AG09319 (cell line): ENCODE measurements around the gene FAM177A1.
A peak's percentile ranks its signal among the peaks of the same experiment; 100 is the strongest.

Experiments
- DNase-seq: peaks from one replicate; pipeline ENCODE4 v3.0.0-alpha.2; 2010; ENCODE audit warnings: low read depth; ENCODE audit errors: extremely low read depth
- TF ChIP-seq, protein P1 (sequence below): IDR thresholded peaks from 2 replicates; pipeline ENCODE4 v1.5.1; 2011; ENCODE audit warnings: low read depth, mild to moderate bottlenecking, inconsistent platforms, low read length, moderate library complexity

Gene FAM177A1

DNA sequence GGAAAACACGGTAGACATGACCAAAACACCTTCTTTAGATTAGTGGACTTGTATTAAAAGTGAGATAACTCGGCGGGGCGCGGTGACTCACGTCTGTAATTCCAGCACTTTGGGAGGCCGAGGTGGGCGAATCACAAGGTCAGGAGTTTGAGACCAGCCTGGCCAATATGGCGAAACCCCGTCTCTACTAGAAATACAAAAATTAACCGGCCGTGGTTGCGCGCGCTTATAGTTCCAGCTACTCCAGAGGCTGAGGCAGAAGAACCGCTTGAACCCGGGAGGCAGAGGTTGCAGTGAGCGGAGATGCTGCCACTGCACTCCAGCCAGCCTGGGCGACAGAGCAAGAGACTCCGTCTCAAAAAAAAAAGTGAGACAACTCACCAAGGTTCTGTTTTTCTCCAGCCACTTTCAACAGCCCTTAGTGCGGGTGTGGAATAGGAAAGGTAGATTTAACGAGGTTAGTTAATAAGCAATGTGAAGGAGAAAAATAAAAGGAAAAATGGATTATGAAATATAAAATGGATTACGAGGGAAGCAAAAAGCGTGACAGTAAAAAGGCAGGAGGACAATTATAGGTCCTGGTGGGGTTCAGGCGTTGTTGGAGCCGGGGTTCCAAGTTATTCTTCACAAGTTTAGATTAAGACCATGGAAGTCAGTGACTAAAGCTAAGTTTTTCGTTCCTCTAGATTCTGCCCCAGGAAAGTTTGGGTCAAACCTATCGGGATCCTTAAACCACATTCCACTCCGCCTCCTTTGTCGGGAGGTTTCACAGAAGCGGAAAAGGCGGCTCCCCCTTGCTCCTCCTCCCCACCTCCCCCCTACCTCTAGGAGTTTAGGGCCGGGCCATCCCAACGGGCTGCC lies 75.2 kb downstream of the FAM177A1 start:
- DNase-seq = no peak
- TF ChIP-seq, protein P1, sequence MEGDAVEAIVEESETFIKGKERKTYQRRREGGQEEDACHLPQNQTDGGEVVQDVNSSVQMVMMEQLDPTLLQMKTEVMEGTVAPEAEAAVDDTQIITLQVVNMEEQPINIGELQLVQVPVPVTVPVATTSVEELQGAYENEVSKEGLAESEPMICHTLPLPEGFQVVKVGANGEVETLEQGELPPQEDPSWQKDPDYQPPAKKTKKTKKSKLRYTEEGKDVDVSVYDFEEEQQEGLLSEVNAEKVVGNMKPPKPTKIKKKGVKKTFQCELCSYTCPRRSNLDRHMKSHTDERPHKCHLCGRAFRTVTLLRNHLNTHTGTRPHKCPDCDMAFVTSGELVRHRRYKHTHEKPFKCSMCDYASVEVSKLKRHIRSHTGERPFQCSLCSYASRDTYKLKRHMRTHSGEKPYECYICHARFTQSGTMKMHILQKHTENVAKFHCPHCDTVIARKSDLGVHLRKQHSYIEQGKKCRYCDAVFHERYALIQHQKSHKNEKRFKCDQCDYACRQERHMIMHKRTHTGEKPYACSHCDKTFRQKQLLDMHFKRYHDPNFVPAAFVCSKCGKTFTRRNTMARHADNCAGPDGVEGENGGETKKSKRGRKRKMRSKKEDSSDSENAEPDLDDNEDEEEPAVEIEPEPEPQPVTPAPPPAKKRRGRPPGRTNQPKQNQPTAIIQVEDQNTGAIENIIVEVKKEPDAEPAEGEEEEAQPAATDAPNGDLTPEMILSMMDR = no peak

DNA sequence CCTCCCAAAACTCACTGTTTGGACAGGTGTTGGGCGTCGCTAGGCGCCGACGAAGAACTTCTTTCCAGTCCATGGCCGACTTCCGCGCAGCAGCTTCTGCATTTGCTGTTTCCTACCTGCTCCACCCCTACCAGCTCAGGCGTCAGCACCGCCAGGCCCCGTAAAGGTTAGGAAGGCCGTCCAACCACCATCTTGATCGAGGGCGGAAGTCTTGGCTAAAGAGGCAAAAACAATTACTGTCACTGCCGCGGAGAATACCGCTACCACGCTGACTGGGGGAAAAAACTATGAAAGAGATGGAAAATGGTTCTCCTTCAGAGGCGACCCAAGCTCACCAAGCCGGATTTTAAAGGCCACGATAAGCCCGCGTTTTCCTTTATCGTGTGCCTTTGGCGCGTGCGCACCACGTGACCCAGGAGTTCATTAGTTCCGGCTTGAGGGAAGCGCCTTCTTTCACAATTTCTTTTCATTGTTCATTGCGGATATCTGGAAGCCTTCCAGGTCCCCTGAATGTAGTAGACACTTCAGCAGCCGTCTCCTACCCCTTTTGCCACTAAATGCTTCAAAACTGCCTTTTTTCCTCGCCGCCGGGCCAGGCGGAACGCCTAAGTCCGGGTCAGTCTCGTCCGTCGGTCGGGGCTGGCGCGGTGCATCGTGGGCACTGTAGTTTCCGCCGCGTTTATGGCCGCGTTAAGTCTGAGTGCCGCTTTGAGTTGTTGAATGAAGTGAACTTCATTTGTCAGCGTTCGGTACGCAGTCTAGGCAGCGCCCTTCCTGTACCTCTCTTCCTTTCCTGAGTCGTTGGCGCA lies 76.0 kb downstream of the FAM177A1 start, which contains the start of the genes PPP2R3C and PRORP:
Gene PPP2R3C, minus strand, starts transcription at position 104 of the 809 bp plus-strand sequence. Its CDS starts 31 bp downstream, at position 73.
Gene PRORP, plus strand, starts transcription at position 666 of the 809 bp plus-strand sequence. CDS start 694 bp downstream, outside the sequence.
- TF ChIP-seq, protein P1 = no peak
- DNase-seq = peak; percentile 72

DNA sequence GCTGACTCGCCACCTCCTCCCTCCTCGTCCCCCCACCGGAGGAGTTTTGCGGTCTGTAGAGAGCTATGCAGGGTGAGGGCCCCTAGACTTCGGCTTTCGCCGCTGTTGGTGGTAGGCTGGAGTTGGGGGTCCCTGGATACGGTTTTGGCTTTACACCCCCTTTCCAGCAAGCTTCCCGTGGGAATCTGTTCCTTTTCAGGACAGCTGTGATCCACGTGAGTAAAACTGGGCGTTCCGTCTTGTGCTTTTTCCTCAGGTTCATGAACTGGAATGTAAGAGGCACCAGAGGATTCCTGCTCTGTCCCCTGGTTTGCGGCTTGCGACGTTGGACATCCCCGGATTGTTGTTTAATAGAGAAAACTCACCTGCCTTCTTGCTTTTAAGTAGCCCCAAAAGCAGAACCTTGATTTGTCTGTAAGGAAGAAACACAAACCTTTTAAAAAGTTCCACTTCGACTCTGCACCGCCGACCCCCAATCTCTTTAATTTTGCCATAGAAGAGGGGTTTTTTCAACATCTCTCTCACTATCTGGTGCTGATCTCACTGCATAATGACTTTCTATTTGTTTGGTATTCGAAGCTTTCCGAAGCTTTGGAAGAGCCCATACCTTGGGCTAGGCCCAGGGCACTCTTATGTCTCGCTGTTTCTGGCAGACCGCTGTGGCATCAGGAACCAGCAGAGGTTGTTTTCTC lies 76.8 kb downstream of the FAM177A1 start:
- TF ChIP-seq, protein P1 = no peak
- DNase-seq = no peak

DNA sequence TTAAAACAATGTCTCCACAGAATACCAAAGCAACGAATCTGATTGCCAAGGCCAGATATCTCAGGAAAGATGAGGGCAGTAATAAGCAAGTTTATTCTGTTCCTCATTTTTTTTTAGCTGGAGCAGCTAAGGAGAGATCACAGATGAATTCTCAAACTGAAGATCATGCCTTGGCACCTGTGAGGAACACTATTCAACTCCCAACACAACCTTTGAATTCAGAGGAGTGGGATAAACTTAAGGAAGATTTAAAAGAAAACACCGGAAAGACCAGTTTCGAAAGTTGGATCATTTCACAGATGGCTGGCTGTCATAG lies 77.3 kb downstream of the FAM177A1 start:
- TF ChIP-seq, protein P1 = no peak
- DNase-seq = no peak

DNA sequence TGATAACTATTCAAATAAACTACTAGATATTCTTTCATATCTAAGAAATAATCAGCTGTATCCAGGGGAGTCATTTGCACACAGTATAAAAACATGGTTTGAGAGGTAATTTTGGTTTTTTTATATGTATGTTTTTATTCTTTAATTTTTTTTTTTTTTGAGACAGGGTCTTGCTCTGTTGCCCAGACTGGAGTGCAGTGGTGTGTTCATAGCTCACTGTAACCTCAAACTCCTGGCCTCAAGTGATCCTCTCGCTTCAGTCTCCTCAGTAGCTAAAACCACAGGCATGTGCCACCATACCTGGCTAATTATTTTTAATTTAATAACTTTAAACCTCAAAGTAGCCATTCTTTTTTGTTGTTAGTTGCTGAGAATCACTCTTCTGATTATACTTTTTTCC lies 78.1 kb downstream of the FAM177A1 start:
- no peak for DNase-seq
- TF ChIP-seq, protein P1 = no peak
